Rectal smooth muscle tissue (tissue), 1 donor: ENCODE results near the gene NAV2.
A peak's percentile ranks its signal among the peaks of the same experiment; 100 is the strongest.

Source experiments
- H3K27ac ChIP-seq: one replicate; pipeline ENCODE4 v1.7.0; 2013; ENCODE audit warnings: low read depth, low read length, inconsistent platforms
- H3K27me3 ChIP-seq: one replicate; pipeline ENCODE4 v1.7.0; 2013; ENCODE audit warnings: low read length; ENCODE audit not compliant: control insufficient read depth, insufficient read depth
- H3K36me3 ChIP-seq: one replicate; pipeline ENCODE4 v1.7.0; 2013; ENCODE audit warnings: low read length; ENCODE audit not compliant: control insufficient read depth, insufficient read depth
- H3K4me1 ChIP-seq: one replicate; pipeline ENCODE4 v1.7.0; 2013; ENCODE audit warnings: low read length; ENCODE audit not compliant: control insufficient read depth, insufficient read depth
- H3K4me3 ChIP-seq: one replicate; pipeline ENCODE4 v1.7.0; 2013; ENCODE audit warnings: low read length
- H3K9ac ChIP-seq: one replicate; pipeline ENCODE4 v1.7.0; 2013; ENCODE audit warnings: low read length

NAV2 gene

DNA sequence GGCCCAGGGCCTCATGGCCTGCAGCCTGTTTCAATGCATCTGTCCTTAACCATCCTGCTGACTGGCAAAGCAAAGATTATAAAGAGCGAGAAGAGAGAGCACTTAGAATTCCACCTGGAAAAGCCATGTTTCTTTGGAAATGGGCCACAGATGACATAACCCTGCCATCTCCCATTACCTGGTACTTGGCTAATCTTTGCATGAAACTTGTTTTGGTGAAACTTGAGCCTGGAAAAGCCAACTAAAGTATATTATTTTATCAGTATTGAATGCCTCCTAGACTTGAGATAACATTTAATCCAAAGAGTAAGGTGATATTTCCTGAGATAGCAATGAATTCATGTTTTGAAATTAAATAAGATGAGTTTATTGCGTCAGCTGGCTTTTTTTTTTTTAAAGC, 72.6 kb downstream of the NAV2 start:
- no peaks in the 10 kb centered on the region for H3K27me3 ChIP-seq
- H3K27ac ChIP-seq, result no peak overlapping the region
- H3K4me3 ChIP-seq, result no peak overlapping the region
- peaks cover 5% of the 10 kb centered on the region for H3K4me1 ChIP-seq
- H3K9ac ChIP-seq, result no peak overlapping the region
- H3K36me3 ChIP-seq, result no peaks in the 10 kb centered on the region

DNA sequence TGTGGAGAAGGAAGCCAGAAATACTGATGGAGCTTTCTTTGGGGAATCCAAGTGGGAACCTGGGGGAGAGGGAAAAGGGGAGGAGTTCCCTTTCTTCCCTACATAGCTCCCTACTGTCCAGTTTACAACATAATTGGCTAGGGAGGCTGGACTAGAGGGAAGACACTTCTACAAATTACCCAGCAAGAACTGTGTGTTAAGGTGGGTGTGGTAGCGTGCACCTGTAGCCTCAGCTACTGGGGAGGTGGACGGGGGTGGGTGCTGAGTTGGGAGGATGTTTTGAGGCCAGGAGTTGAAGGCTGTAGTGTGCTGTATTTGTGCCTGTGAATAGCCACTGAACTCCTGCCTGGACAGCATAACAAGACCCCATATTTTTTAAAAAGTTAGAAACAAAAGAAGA, 74.0 kb downstream of the NAV2 start:
- no peaks in the 10 kb centered on the region for H3K27me3 ChIP-seq
- H3K27ac ChIP-seq, result no peak overlapping the region
- no peaks in the 10 kb centered on the region for H3K36me3 ChIP-seq
- H3K9ac ChIP-seq, result no peak overlapping the region
- peaks cover 5% of the 10 kb centered on the region for H3K4me1 ChIP-seq
- H3K4me3 ChIP-seq, result no peak overlapping the region

GRCh38 chr11:19788435-19788834, 75.8 kb downstream of the NAV2 start:
- Histone ChIP-seq H3K36me3 (no peaks in the 10 kb centered on the region), H3K27me3 (no peaks in the 10 kb centered on the region), H3K9ac (no peak overlapping the region), H3K4me1 (peaks cover 10% of the 10 kb centered on the region), H3K27ac (no peak overlapping the region), H3K4me3 (no peak overlapping the region)

GRCh38 chr11:19789245-19789644, 76.6 kb downstream of the NAV2 start:
- Histone ChIP-seq H3K36me3 (no peaks in the 10 kb centered on the region), H3K4me1 (peaks cover 10% of the 10 kb centered on the region), H3K9ac (no peak overlapping the region), H3K27ac (no peak overlapping the region), H3K27me3 (no peaks in the 10 kb centered on the region), H3K4me3 (no peak overlapping the region)

GRCh38 chr11:19789835-19790710, 77.4 kb downstream of the NAV2 start:
- Histone ChIP-seq H3K36me3 (no peaks in the 10 kb centered on the region), H3K27me3 (no peaks in the 10 kb centered on the region), H3K27ac (peak overlapping the region; percentile 10), H3K9ac (no peak overlapping the region), H3K4me1 (peaks cover 10% of the 10 kb centered on the region), H3K4me3 (no peak overlapping the region)

GRCh38 chr11:19790831-19791552, 78.4 kb downstream of the NAV2 start:
- Histone ChIP-seq H3K27me3 (no peaks in the 10 kb centered on the region), H3K4me3 (peak overlapping the region; percentile 13), H3K9ac (no peak overlapping the region), H3K27ac (no peak overlapping the region), H3K36me3 (no peaks in the 10 kb centered on the region), H3K4me1 (peaks cover 10% of the 10 kb centered on the region)

DNA sequence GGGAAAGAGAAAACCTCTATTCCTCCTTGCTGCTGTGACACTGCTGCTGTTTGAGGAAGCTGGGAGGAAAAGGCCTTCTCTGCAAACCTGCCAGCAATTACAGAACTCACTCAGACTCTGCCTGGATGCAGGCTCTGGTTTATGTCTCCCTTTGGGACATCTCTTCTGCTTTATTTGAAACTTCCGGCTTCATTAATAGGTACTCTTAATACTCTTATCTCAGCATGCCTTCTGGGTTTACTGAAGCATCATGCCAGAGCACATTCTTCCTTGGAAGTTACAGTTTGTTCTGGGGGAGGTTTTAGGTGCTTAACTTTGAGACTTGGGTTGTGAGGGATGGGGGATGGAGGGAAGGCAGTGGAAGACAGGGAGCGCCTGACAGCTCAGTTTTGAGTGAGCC, 79.9 kb downstream of the NAV2 start:
- Histone ChIP-seq H3K4me1 (peaks cover 10% of the 10 kb centered on the region), H3K4me3 (no peak overlapping the region), H3K27ac (no peak overlapping the region), H3K27me3 (no peaks in the 10 kb centered on the region), H3K9ac (no peak overlapping the region), H3K36me3 (no peaks in the 10 kb centered on the region)

- Histone ChIP-seq H3K36me3 (no peaks in the 10 kb centered on the region), H3K27me3 (no peaks in the 10 kb centered on the region), H3K27ac (no peak overlapping the region), H3K4me1 (peaks cover 10% of the 10 kb centered on the region), H3K9ac (no peak overlapping the region), H3K4me3 (no peak overlapping the region)
Measured at GRCh38 chr11:19793326-19793725, 80.7 kb downstream of the NAV2 start.

GRCh38 chr11:19794161-19794560, 81.5 kb downstream of the NAV2 start:
- Histone ChIP-seq H3K27me3 (no peaks in the 10 kb centered on the region), H3K4me3 (no peak overlapping the region), H3K36me3 (no peaks in the 10 kb centered on the region), H3K27ac (no peak overlapping the region), H3K4me1 (peaks cover 7% of the 10 kb centered on the region), H3K9ac (no peak overlapping the region)

DNA sequence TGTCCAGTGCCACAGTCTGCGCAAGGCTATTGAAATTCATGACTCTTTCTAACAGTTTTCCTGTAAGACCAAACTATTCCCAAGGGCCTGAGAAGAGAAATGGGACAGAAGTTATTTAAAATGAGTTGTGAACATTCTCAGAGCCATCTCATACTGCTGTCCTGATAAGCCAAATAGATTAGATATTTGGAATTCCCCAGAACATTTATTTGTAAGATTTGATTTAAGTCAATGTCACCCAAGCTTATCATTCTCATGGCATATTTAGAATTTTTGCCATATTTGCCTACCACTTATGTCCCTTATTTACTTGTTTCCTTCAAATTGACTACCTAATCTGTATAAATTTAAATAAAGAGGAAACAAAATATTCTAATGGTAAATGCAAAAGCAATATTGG, 82.4 kb downstream of the NAV2 start:
- H3K36me3 ChIP-seq, result no peaks in the 10 kb centered on the region
- H3K27ac ChIP-seq, result no peak overlapping the region
- no peaks in the 10 kb centered on the region for H3K27me3 ChIP-seq
- H3K4me3 ChIP-seq, result no peak overlapping the region
- no peak overlapping the region for H3K9ac ChIP-seq
- peaks cover 5% of the 10 kb centered on the region for H3K4me1 ChIP-seq

GRCh38 chr11:19800162-19800561, 87.5 kb downstream of the NAV2 start:
- no peak overlapping the region for H3K9ac ChIP-seq
- H3K36me3 ChIP-seq, result no peaks in the 10 kb centered on the region
- no peaks in the 10 kb centered on the region for H3K27me3 ChIP-seq
- no peak overlapping the region for H3K4me3 ChIP-seq
- H3K4me1 ChIP-seq, result peaks cover 8% of the 10 kb centered on the region
- H3K27ac ChIP-seq, result no peak overlapping the region

GRCh38 chr11:19800714-19801519, 88.3 kb downstream of the NAV2 start:
- H3K4me1 ChIP-seq, result peaks cover 8% of the 10 kb centered on the region

More at GRCh38 chr11:19800714-19801519, 88.3 kb downstream of the NAV2 start:
- Histone ChIP-seq H3K4me3 (no peak overlapping the region), H3K9ac (no peak overlapping the region), H3K36me3 (no peaks in the 10 kb centered on the region), H3K27ac (no peak overlapping the region), H3K27me3 (no peaks in the 10 kb centered on the region)
